ENCODE measurements around the gene CDKAL1.

DNA sequence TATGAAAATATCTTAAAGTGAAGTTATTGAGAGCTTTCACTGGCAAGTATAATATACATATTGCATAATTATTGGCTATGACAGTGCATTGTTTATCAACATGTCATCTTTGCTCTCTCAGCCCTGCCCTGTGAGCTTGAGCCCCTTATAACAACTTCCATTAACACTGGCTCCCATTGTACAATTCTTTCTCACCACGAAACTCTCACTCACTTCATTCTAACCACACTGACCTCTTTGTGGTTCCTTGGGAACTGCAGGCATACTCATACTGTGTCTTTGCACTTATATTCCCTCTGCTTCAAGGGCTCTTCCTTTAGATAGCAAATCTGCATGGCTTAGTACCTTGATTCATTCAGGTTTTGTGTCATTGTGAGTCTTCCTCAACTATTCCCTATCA, 411.8 kb downstream of the CDKAL1 start:
- TF ChIP-seq CTCF (IDR thresholded peaks at IDR 0.05; ENCODE audit: insufficient read depth, low read length): no peak
- TF ChIP-seq, protein P1, sequence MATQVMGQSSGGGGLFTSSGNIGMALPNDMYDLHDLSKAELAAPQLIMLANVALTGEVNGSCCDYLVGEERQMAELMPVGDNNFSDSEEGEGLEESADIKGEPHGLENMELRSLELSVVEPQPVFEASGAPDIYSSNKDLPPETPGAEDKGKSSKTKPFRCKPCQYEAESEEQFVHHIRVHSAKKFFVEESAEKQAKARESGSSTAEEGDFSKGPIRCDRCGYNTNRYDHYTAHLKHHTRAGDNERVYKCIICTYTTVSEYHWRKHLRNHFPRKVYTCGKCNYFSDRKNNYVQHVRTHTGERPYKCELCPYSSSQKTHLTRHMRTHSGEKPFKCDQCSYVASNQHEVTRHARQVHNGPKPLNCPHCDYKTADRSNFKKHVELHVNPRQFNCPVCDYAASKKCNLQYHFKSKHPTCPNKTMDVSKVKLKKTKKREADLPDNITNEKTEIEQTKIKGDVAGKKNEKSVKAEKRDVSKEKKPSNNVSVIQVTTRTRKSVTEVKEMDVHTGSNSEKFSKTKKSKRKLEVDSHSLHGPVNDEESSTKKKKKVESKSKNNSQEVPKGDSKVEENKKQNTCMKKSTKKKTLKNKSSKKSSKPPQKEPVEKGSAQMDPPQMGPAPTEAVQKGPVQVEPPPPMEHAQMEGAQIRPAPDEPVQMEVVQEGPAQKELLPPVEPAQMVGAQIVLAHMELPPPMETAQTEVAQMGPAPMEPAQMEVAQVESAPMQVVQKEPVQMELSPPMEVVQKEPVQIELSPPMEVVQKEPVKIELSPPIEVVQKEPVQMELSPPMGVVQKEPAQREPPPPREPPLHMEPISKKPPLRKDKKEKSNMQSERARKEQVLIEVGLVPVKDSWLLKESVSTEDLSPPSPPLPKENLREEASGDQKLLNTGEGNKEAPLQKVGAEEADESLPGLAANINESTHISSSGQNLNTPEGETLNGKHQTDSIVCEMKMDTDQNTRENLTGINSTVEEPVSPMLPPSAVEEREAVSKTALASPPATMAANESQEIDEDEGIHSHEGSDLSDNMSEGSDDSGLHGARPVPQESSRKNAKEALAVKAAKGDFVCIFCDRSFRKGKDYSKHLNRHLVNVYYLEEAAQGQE (IDR thresholded peaks at IDR 0.05; ENCODE audit: insufficient replicate concordance, low read depth): no peak
- TF ChIP-seq POLR2AphosphoS5 (IDR thresholded peaks at IDR 0.05; ENCODE audit: low read depth): no peak
